ENCODE results near the gene ADAMTSL3. TPM values are rescaled to one million over a fixed set of nuclear protein-coding genes. Genes with fewer than 3 reads are reported as not detected.
A peak's percentile ranks its signal among the peaks of the same experiment; 100 is the strongest.

The ADAMTSL3 gene
- total and polyA plus RNA-seq, 4 donors, result 3.5 to 19.0 (median 8.0) TPM

DNA sequence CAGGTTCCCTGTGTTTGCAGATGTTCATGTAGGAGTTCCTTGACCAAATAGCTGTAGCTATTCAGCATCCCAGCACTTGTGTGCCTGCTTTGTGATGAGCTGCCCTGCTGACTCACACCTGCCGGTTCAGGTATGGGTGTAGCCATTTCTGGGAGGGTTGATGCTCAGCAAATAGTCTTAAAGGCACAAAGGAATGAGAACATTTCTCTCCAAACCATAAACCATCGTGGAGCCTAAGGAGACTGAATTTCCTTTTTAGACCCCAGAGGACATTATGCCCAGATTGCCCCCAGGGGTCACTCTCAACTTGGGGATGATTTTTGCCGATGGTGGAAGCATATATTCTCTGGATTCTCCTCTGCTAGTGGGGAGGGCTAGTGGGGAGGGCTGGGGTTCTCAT, 80.6 kb downstream of the ADAMTSL3 start:
- 67% methylated on average over 3 of the region's 3 CpGs for WGBS

DNA sequence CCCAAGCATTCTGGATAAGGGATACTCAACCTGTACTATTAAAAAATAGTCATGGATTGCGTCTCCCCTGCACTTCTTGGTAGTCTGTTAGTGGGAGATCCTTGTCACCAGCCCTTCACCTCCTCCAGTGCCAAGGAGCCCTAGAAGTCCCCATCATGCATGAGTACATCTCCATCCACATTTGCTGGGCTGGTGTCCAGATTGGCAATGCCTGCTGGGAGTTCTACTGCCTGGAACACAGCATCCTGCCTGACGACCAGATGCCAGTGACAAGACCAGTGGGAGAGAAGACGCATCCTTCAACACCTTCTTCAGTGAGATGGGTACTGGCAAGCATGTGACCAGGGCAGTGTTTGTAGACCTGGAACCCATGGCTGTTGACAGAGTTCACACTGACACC, 85.7 kb downstream of the ADAMTSL3 start:
- TF ChIP-seq FOXA1 (IDR thresholded peaks at IDR 0.05) (no peak), RXRA (IDR thresholded peaks at IDR 0.05) (no peak), RAD21 (IDR thresholded peaks at IDR 0.05) (no peak), FOXA2 (IDR thresholded peaks at IDR 0.05) (no peak), HNF4A (conservative IDR thresholded peaks at IDR 0.05) (no peak), SP1 (IDR thresholded peaks at IDR 0.05) (no peak), YY1 (IDR thresholded peaks at IDR 0.05) (no peak), JUND (IDR thresholded peaks at IDR 0.05) (no peak), GABPA (IDR thresholded peaks at IDR 0.05 in 1 of 2, conservative IDR thresholded peaks at IDR 0.05 in 1 of 2) (no peak), NR2F2 (IDR thresholded peaks at IDR 0.05) (no peak), EGR1 (IDR thresholded peaks at IDR 0.05; ENCODE audit: low read depth in 2 of 2) (no peak), TAF1 (conservative IDR thresholded peaks at IDR 0.05) (no peak), HNF4G (IDR thresholded peaks at IDR 0.05) (no peak)
- TF ChIP-seq, protein P1, sequence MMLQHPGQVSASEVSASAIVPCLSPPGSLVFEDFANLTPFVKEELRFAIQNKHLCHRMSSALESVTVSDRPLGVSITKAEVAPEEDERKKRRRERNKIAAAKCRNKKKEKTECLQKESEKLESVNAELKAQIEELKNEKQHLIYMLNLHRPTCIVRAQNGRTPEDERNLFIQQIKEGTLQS (IDR thresholded peaks at IDR 0.05), result no peak
- TF ChIP-seq, protein P2, sequence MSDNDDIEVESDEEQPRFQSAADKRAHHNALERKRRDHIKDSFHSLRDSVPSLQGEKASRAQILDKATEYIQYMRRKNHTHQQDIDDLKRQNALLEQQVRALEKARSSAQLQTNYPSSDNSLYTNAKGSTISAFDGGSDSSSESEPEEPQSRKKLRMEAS (IDR thresholded peaks at IDR 0.05), result no peak
- TF ChIP-seq, protein P3, sequence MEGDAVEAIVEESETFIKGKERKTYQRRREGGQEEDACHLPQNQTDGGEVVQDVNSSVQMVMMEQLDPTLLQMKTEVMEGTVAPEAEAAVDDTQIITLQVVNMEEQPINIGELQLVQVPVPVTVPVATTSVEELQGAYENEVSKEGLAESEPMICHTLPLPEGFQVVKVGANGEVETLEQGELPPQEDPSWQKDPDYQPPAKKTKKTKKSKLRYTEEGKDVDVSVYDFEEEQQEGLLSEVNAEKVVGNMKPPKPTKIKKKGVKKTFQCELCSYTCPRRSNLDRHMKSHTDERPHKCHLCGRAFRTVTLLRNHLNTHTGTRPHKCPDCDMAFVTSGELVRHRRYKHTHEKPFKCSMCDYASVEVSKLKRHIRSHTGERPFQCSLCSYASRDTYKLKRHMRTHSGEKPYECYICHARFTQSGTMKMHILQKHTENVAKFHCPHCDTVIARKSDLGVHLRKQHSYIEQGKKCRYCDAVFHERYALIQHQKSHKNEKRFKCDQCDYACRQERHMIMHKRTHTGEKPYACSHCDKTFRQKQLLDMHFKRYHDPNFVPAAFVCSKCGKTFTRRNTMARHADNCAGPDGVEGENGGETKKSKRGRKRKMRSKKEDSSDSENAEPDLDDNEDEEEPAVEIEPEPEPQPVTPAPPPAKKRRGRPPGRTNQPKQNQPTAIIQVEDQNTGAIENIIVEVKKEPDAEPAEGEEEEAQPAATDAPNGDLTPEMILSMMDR (IDR thresholded peaks at IDR 0.05; ENCODE audit: low read depth, low read length, missing input control), result no peak
- TF ChIP-seq, protein P4, sequence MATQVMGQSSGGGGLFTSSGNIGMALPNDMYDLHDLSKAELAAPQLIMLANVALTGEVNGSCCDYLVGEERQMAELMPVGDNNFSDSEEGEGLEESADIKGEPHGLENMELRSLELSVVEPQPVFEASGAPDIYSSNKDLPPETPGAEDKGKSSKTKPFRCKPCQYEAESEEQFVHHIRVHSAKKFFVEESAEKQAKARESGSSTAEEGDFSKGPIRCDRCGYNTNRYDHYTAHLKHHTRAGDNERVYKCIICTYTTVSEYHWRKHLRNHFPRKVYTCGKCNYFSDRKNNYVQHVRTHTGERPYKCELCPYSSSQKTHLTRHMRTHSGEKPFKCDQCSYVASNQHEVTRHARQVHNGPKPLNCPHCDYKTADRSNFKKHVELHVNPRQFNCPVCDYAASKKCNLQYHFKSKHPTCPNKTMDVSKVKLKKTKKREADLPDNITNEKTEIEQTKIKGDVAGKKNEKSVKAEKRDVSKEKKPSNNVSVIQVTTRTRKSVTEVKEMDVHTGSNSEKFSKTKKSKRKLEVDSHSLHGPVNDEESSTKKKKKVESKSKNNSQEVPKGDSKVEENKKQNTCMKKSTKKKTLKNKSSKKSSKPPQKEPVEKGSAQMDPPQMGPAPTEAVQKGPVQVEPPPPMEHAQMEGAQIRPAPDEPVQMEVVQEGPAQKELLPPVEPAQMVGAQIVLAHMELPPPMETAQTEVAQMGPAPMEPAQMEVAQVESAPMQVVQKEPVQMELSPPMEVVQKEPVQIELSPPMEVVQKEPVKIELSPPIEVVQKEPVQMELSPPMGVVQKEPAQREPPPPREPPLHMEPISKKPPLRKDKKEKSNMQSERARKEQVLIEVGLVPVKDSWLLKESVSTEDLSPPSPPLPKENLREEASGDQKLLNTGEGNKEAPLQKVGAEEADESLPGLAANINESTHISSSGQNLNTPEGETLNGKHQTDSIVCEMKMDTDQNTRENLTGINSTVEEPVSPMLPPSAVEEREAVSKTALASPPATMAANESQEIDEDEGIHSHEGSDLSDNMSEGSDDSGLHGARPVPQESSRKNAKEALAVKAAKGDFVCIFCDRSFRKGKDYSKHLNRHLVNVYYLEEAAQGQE (IDR thresholded peaks at IDR 0.05), result no peak
- TF ChIP-seq, protein P5, sequence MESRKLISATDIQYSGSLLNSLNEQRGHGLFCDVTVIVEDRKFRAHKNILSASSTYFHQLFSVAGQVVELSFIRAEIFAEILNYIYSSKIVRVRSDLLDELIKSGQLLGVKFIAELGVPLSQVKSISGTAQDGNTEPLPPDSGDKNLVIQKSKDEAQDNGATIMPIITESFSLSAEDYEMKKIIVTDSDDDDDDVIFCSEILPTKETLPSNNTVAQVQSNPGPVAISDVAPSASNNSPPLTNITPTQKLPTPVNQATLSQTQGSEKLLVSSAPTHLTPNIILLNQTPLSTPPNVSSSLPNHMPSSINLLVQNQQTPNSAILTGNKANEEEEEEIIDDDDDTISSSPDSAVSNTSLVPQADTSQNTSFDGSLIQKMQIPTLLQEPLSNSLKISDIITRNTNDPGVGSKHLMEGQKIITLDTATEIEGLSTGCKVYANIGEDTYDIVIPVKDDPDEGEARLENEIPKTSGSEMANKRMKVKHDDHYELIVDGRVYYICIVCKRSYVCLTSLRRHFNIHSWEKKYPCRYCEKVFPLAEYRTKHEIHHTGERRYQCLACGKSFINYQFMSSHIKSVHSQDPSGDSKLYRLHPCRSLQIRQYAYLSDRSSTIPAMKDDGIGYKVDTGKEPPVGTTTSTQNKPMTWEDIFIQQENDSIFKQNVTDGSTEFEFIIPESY (IDR thresholded peaks at IDR 0.05), result no peak
- H3K9ac ChIP-seq (ENCODE audit: low read depth in 1 of 2, low read length in 2 of 2), result no peak overlapping the region
- H3K9me3 ChIP-seq (ENCODE audit: control insufficient read depth in 4 of 4, low read length in 3 of 4), result no peaks in the 10 kb centered on the region
- DNase-seq (ENCODE audit: low spot score), result no peak
- H3K4me1 ChIP-seq (ENCODE audit: control insufficient read depth in 4 of 4, insufficient read depth in 4 of 4, low read length in 3 of 4), result no peaks in the 10 kb centered on the region
- 72% methylated on average over 3 of the region's 3 CpGs for WGBS
- H3K4me3 ChIP-seq (ENCODE audit: low read depth in 1 of 3, low read length in 3 of 3), result no peak overlapping the region
- no peaks in the 10 kb centered on the region for H3K27me3 ChIP-seq (ENCODE audit: control insufficient read depth in 4 of 4, insufficient read depth in 4 of 4, low read length in 3 of 4)
- H3K27ac ChIP-seq (ENCODE audit: low read depth in 1 of 2, low read length in 2 of 2), result no peak overlapping the region
- peaks cover 0 to 2% (median 0%) of the 10 kb centered on the region in 4 donors for H3K36me3 ChIP-seq (ENCODE audit: control insufficient read depth in 4 of 4, insufficient read depth in 3 of 4, low read depth in 1 of 4, low read length in 3 of 4)

More for the DNA sequence above, 80.6 kb downstream of the ADAMTSL3 start:
- H3K27ac ChIP-seq (ENCODE audit: low read depth in 1 of 2, low read length in 2 of 2), result no peak overlapping the region
- no peaks in the 10 kb centered on the region for H3K9me3 ChIP-seq (ENCODE audit: control insufficient read depth in 4 of 4, low read length in 3 of 4)
- H3K9ac ChIP-seq (ENCODE audit: low read depth in 1 of 2, low read length in 2 of 2), result no peak overlapping the region
- no peaks in the 10 kb centered on the region for H3K36me3 ChIP-seq (ENCODE audit: control insufficient read depth in 4 of 4, insufficient read depth in 3 of 4, low read depth in 1 of 4, low read length in 3 of 4)
- no peaks in the 10 kb centered on the region for H3K27me3 ChIP-seq (ENCODE audit: control insufficient read depth in 4 of 4, insufficient read depth in 4 of 4, low read length in 3 of 4)
- H3K4me3 ChIP-seq (ENCODE audit: low read depth in 1 of 3, low read length in 3 of 3), result no peak overlapping the region
- no peaks in the 10 kb centered on the region for H3K4me1 ChIP-seq (ENCODE audit: control insufficient read depth in 4 of 4, insufficient read depth in 4 of 4, low read length in 3 of 4)
- TF ChIP-seq, protein P3 (IDR thresholded peaks at IDR 0.05; ENCODE audit: low read depth, low read length, missing input control), result peak; percentile 4
- TF ChIP-seq GABPA (IDR thresholded peaks at IDR 0.05 in 1 of 2, conservative IDR thresholded peaks at IDR 0.05 in 1 of 2) (no peak), RAD21 (IDR thresholded peaks at IDR 0.05) (peak; percentile 17 to 33), FOXA1 (IDR thresholded peaks at IDR 0.05) (no peak)
- DNase-seq (ENCODE audit: low spot score), result no peak
